Gastroesophageal sphincter (tissue), 4 donors: Measurements from ENCODE around the gene SNX19. TPM values are rescaled to one million over a fixed set of nuclear protein-coding genes. Genes with fewer than 3 reads are reported as not detected.

Source experiments
- ATAC-seq: fragments of 150-250 bp; one replicate; pipeline ENCODE4 v1.9.1; 2016; ENCODE audit warnings: mild to moderate bottlenecking, moderate library complexity
- H3K27ac ChIP-seq, 4 donors: fragments of 200-600 bp; sonication (generic) in 3 of 4; 1 replicate in 3 of 4; 2 replicates in 1 of 4; pipeline ENCODE4 v1.5.1; 2016 to 2019
- H3K27me3 ChIP-seq: fragments of 200-600 bp; sonication (generic); one replicate; pipeline ENCODE4 v1.5.1; 2019
- H3K36me3 ChIP-seq, 2 donors: fragments of 200-600 bp; sonication (generic); one replicate each; pipeline ENCODE4 v1.5.1; 2019; ENCODE audit warnings: control low read depth in 1 of 2
- H3K4me1 ChIP-seq, 3 donors: fragments of 200-600 bp; sonication (generic); 1 replicate in 2 of 3; 2 replicates in 1 of 3; pipeline ENCODE4 v1.5.1; 2016 to 2019; ENCODE audit warnings: control low read depth in 2 of 3
- H3K4me3 ChIP-seq, 2 donors: fragments of 200-600 bp; sonication (generic); one replicate each; pipeline ENCODE4 v1.5.1; 2019; ENCODE audit warnings: mild to moderate bottlenecking in 1 of 2, moderate library complexity in 1 of 2
- H3K9me3 ChIP-seq, 3 donors: fragments of 200-600 bp; sonication (generic); one replicate each; pipeline ENCODE4 v1.5.1; 2017 to 2019; ENCODE audit warnings: control low read depth in 2 of 3
- CTCF ChIP-seq, 4 experiments: fragments of 200-600 bp in 2 of 4; fragments of 450-650 bp in 2 of 4; sonication (generic) in 1 of 4; IDR thresholded peaks; one replicate each; pipeline ENCODE4 v1.5.1; 2017 to 2019; ENCODE audit warnings: antibody characterized with exemption in 4 of 4, mild to moderate bottlenecking in 2 of 4, moderate library complexity in 2 of 4
- EP300 ChIP-seq: sonication (generic); formaldehyde crosslinking; IDR thresholded peaks from one replicate; pipeline ENCODE4 v1.6.1; 2017; ENCODE audit warnings: antibody characterized with exemption, mild to moderate bottlenecking
- POLR2A ChIP-seq, 2 donors: fragments of 450-650 bp; IDR thresholded peaks; one replicate each; pipeline ENCODE4 v1.6.1; 2017; ENCODE audit warnings: antibody characterized with exemption in 2 of 2, mild to moderate bottlenecking in 2 of 2, moderate library complexity in 1 of 2
- POLR2AphosphoS5 ChIP-seq: sonication (generic); formaldehyde crosslinking; IDR thresholded peaks from one replicate; pipeline ENCODE4 v1.6.1; 2017; ENCODE audit warnings: antibody characterized with exemption
- WGBS, 2 donors: methylation state at CpG; one replicate each; pipeline ENCODE4 v1.1.5; 2018; ENCODE audit warnings: low coverage in 1 of 2; 5-methylcytosine and 5-hydroxymethylcytosine counted together
- total RNA-seq, 4 donors: library from RNA; depleted of rRNA; stranded (reverse); fragments of >200 nt; gene quantifications; one replicate each; pipeline ENCODE4 v1.1.0, GENCODE V29; 2016

SNX19 gene
- total RNA-seq, 4 donors from 2014 or later = 110 to 131 (median 119) TPM

GRCh38 chr11:130899106-130899505, 17.2 kb downstream of the SNX19 start:
- TF ChIP-seq POLR2A (IDR thresholded peaks at IDR 0.05) = no peak
- no peak for TF ChIP-seq POLR2AphosphoS5
- TF ChIP-seq EP300 = no peak
- no peak for TF ChIP-seq CTCF (IDR thresholded peaks at IDR 0.05)
- Histone ChIP-seq H3K36me3 (peaks cover 18 to 79% of the 10 kb centered on the region in 2 donors), H3K27ac (peak overlapping the region; percentile 81 to 92 (median 88)), H3K27me3 (no peaks in the 10 kb centered on the region), H3K9me3 (no peaks in the 10 kb centered on the region), H3K4me3 (no peak overlapping the region), H3K4me1 (peaks cover 18 to 81% (median 32%) of the 10 kb centered on the region in 3 donors)
- no peak for ATAC-seq
- 57 to 73% methylated on average over 4 of the region's 4 CpGs for WGBS, 2 donors

- TF ChIP-seq POLR2A (IDR thresholded peaks at IDR 0.05) = no peak
- TF ChIP-seq CTCF (IDR thresholded peaks at IDR 0.05) = peak in 2 of 4 experiments; percentile 2 to 7
- TF ChIP-seq POLR2AphosphoS5 = peak; percentile 99
- peak; percentile 95 for TF ChIP-seq EP300
- peak; percentile 92 for ATAC-seq
Observed at GRCh38 chr11:130897262-130898182, 18.8 kb downstream of the SNX19 start.

GRCh38 chr11:130894322-130895025, 21.8 kb downstream of the SNX19 start:
- Histone ChIP-seq H3K27ac (peak overlapping the region; percentile 85 to 100 (median 92)), H3K4me1 (peaks cover 22 to 94% (median 33%) of the 10 kb centered on the region in 3 donors), H3K9me3 (no peaks in the 10 kb centered on the region), H3K27me3 (no peaks in the 10 kb centered on the region), H3K4me3 (no peak overlapping the region), H3K36me3 (peaks cover 11 to 53% of the 10 kb centered on the region in 2 donors)
- no peak for TF ChIP-seq POLR2A (IDR thresholded peaks at IDR 0.05)
- peak; percentile 86 to 91 (median 90) for TF ChIP-seq CTCF (IDR thresholded peaks at IDR 0.05)
- WGBS, 2 donors = 19 to 23% methylated on average over 5 to 6 of the region's 6 CpGs
- no peak for ATAC-seq

More at GRCh38 chr11:130897262-130898182, 18.8 kb downstream of the SNX19 start:
- H3K4me3 ChIP-seq = peak overlapping the region; percentile 17 to 26
- H3K27ac ChIP-seq = peak overlapping the region; percentile 85 to 100 (median 92)
- H3K4me1 ChIP-seq = peaks cover 22 to 82% (median 28%) of the 10 kb centered on the region in 3 donors
- WGBS, 2 donors = 13 to 19% methylated on average over 15 to 17 of the region's 17 CpGs
- H3K9me3 ChIP-seq = no peaks in the 10 kb centered on the region
- H3K27me3 ChIP-seq = no peaks in the 10 kb centered on the region
- H3K36me3 ChIP-seq = peaks cover 20 to 80% of the 10 kb centered on the region in 2 donors

GRCh38 chr11:130892861-130893260, 23.4 kb downstream of the SNX19 start:
- no peak for ATAC-seq

More at GRCh38 chr11:130892861-130893260, 23.4 kb downstream of the SNX19 start:
- WGBS, 2 donors = 42 to 44% methylated on average over 2 to 4 of the region's 4 CpGs
- Histone ChIP-seq H3K4me1 (peaks cover 15 to 78% (median 24%) of the 10 kb centered on the region in 3 donors), H3K9me3 (no peaks in the 10 kb centered on the region), H3K36me3 (peaks cover 6 to 43% of the 10 kb centered on the region in 2 donors), H3K27me3 (no peaks in the 10 kb centered on the region), H3K4me3 (no peak overlapping the region), H3K27ac (peak overlapping the region in 1 of 4 donors; percentile 92)
- TF ChIP-seq EP300 = no peak
- no peak for TF ChIP-seq CTCF (IDR thresholded peaks at IDR 0.05)
